ENCODE measurements around the gene APEH.

Gene APEH

DNA sequence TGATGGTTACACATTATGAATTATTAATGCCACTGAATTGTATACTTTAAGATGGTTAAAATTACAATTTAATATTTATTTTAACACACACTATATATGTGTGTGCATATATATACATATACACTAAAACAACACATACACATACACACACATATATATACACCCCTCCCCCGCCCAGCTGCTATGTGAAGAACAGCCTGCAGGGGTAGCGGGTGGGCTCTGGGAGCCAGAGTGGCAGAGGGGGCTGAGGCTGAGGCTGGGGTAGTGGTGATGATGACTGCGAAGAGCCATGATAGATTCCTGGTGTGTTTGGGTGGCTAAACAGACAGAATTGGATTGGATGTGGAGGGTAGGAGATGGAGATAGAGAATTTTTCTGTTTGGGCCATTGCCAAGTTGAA, 39.4 kb upstream of the APEH start:
- TF ChIP-seq EZH2 (IDR thresholded peaks at IDR 0.05): no peak
- no peak for TF ChIP-seq FOXP2 (optimal IDR thresholded peaks at IDR 0.05; ENCODE audit: control extremely low read depth, extremely low read length, insufficient read depth)
- TF ChIP-seq POLR2AphosphoS5 (IDR thresholded peaks at IDR 0.05; ENCODE audit: borderline replicate concordance, low read depth, low read length): no peak
- no peaks in the 10 kb centered on the region for H3K9me3 ChIP-seq (ENCODE audit: low read depth, low read length)
- no peak for DNase-seq (ENCODE audit: low read depth, low spot score)
- no peak overlapping the region for H3K4me3 ChIP-seq
- no peaks in the 10 kb centered on the region for H3K36me3 ChIP-seq (ENCODE audit: insufficient read depth, low read length)
- H3K27ac ChIP-seq: no peak overlapping the region
- no peak overlapping the region for H3K9ac ChIP-seq (ENCODE audit: insufficient read length)

DNA sequence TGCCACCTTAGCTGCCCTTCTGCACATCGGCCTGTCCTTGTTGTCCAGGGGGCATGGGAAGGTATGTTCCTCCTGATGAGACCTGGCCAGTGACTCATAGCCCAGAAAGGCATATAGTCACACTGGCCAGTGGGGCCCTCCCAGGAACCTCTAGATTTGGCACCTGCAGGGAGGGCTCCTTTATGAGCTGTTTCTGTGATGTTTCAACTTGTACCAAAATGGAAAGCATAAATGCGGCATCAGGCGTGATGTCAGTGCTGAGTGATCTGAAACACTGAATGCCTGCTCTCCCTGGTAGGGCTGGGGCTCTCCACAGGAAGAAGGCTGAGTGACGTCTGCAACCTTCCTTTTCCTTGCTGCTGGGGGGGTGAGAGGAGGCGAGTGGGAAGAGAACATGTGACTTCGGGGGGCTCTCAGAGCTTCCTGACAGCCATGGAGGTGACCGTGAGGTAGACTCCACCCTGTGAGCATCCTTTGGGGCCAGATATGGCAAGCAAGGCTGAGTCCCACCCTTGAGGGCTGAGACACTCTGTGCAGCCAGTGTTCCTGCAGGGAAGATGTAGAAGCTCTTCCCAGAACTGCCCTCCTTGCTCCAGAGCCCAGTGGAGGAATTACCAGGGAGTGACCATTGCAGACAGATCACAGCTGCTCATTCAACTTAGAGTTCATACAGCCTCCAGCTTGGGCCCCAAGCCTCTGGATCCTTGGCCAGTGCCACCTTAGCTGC, 37.1 kb upstream of the APEH start:
- no peaks in the 10 kb centered on the region for H3K36me3 ChIP-seq (ENCODE audit: insufficient read depth, low read length)
- H3K27ac ChIP-seq: no peak overlapping the region
- no peaks in the 10 kb centered on the region for H3K9me3 ChIP-seq (ENCODE audit: low read depth, low read length)
- H3K9ac ChIP-seq (ENCODE audit: insufficient read length): no peak overlapping the region
- no peak overlapping the region for H3K4me3 ChIP-seq
- TF ChIP-seq FOXP2 (optimal IDR thresholded peaks at IDR 0.05; ENCODE audit: control extremely low read depth, extremely low read length, insufficient read depth): no peak
- TF ChIP-seq POLR2AphosphoS5 (IDR thresholded peaks at IDR 0.05; ENCODE audit: borderline replicate concordance, low read depth, low read length): no peak
- TF ChIP-seq EZH2 (IDR thresholded peaks at IDR 0.05): no peak
- DNase-seq (ENCODE audit: low read depth, low spot score): no peak

DNA sequence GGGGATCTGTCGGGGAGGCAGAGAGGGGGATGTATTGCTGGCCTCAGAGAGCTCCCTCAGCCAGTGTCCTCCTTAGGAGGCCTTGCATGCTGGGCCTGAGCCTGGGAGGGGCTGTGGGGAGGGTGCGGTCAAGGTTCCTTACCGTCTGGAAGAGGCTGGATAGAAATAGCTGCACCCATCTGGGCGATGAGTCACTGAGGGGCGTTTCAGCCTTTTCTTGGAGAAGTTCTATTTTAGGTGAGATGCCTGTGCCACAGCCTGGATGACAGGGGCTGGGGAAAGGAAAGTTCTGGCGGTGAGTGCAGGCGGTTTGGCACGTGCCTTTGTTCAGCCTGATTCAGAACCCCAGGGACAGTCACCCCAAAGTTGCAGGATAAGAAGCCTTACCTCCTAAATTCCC, 35.7 kb upstream of the APEH start:
- H3K36me3 ChIP-seq (ENCODE audit: insufficient read depth, low read length): no peaks in the 10 kb centered on the region
- H3K4me3 ChIP-seq: no peak overlapping the region
- TF ChIP-seq POLR2AphosphoS5 (IDR thresholded peaks at IDR 0.05; ENCODE audit: borderline replicate concordance, low read depth, low read length) (no peak), EZH2 (IDR thresholded peaks at IDR 0.05) (no peak), FOXP2 (optimal IDR thresholded peaks at IDR 0.05; ENCODE audit: control extremely low read depth, extremely low read length, insufficient read depth) (no peak)
- no peaks in the 10 kb centered on the region for H3K9me3 ChIP-seq (ENCODE audit: low read depth, low read length)
- DNase-seq (ENCODE audit: low read depth, low spot score): no peak
- H3K9ac ChIP-seq (ENCODE audit: insufficient read length): no peak overlapping the region
- no peak overlapping the region for H3K27ac ChIP-seq

DNA sequence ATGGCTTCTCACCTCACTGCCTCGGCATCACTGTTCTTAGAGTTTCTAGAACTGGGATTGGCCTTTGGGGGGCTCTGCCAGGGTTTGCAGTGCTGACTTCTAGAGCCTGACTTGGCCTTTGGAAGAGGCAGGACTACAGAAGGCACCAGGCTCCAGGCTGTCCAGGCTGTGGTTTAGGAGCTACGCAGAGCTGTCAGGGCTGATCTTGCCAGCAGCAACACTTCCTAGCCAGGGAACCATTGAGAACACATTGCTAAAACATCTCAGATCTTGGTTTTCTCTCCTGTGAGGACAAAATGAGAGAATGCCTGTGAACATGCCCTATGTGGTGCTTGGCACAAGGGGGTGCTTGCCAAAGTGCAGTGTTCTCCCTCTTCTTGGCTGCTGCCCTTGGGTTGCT, 34.6 kb upstream of the APEH start:
- DNase-seq (ENCODE audit: low read depth, low spot score): no peak
- Histone ChIP-seq H3K9me3 (ENCODE audit: low read depth, low read length) (no peaks in the 10 kb centered on the region), H3K27ac (no peak overlapping the region), H3K36me3 (ENCODE audit: insufficient read depth, low read length) (no peaks in the 10 kb centered on the region), H3K9ac (ENCODE audit: insufficient read length) (no peak overlapping the region), H3K4me3 (no peak overlapping the region)
- no peak for TF ChIP-seq POLR2AphosphoS5 (IDR thresholded peaks at IDR 0.05; ENCODE audit: borderline replicate concordance, low read depth, low read length)
- no peak for TF ChIP-seq FOXP2 (optimal IDR thresholded peaks at IDR 0.05; ENCODE audit: control extremely low read depth, extremely low read length, insufficient read depth)
- no peak for TF ChIP-seq EZH2 (IDR thresholded peaks at IDR 0.05)

DNA sequence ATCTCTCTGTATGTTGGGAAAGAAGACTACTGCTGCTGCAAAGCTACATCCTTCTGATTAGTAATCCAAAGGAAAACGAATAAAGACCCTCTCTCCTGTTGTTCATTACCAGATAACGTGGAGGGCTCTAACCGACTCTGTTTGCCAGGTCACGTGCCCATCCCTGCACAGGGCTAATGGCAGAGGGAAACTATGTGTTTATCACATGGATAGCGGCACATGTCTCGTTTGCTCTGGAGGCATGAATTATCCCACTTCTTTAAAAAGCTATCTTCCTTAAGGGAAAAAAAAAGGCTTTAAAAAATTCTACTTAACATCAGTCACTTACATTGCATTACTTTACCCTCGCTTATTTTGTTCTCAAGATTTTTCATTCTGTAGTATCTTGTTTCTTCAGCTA, 32.9 kb upstream of the APEH start:
- TF ChIP-seq EZH2 (IDR thresholded peaks at IDR 0.05) (no peak), FOXP2 (optimal IDR thresholded peaks at IDR 0.05; ENCODE audit: control extremely low read depth, extremely low read length, insufficient read depth) (no peak), POLR2AphosphoS5 (IDR thresholded peaks at IDR 0.05; ENCODE audit: borderline replicate concordance, low read depth, low read length) (no peak)
- no peak overlapping the region for H3K4me3 ChIP-seq
- no peaks in the 10 kb centered on the region for H3K36me3 ChIP-seq (ENCODE audit: insufficient read depth, low read length)
- no peak for DNase-seq (ENCODE audit: low read depth, low spot score)
- H3K27ac ChIP-seq: no peak overlapping the region
- H3K9me3 ChIP-seq (ENCODE audit: low read depth, low read length): no peaks in the 10 kb centered on the region
- H3K9ac ChIP-seq (ENCODE audit: insufficient read length): no peak overlapping the region

DNA sequence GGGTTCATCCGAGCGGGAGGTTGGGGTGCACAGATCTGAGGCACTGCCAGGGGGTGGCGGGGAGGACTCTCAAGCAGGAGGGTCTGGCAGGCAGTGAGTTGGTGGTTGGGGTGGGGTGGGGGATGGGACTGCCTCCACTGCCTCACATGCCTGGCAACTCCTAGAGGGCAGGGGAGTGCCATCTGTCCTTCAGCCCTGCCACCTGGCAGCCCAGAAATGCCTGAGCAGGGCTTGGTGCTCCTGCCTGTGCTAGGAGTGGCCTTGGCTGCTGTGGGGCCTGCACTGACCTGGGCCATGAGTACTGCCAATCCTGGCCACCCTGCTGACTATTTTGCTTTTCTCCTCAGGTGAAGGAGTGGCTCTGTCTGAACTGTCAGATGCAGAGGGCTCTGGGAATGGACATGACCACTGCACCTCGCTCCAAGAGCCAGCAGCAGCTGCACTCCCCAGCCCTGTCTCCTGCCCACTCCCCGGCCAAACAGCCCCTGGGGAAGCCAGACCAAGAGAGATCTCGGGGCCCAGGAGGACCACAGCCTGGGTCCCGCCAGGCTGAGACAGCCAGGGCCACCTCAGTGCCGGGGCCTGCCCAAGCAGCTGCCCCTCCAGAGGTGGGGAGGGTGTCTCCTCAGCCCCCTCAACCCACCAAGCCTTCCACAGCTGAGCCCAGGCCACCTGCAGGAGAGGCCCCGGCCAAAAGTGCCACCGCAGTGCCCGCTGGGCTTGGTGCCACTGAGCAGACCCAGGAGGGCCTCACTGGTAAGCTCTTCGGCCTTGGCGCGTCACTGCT, 32.0 kb upstream of the APEH start:
- Histone ChIP-seq H3K36me3 (ENCODE audit: insufficient read depth, low read length) (no peaks in the 10 kb centered on the region), H3K9ac (ENCODE audit: insufficient read length) (no peak overlapping the region), H3K9me3 (ENCODE audit: low read depth, low read length) (no peaks in the 10 kb centered on the region), H3K27ac (no peak overlapping the region), H3K4me3 (no peak overlapping the region)
- no peak for TF ChIP-seq POLR2AphosphoS5 (IDR thresholded peaks at IDR 0.05; ENCODE audit: borderline replicate concordance, low read depth, low read length)
- DNase-seq (ENCODE audit: low read depth, low spot score): no peak

DNA sequence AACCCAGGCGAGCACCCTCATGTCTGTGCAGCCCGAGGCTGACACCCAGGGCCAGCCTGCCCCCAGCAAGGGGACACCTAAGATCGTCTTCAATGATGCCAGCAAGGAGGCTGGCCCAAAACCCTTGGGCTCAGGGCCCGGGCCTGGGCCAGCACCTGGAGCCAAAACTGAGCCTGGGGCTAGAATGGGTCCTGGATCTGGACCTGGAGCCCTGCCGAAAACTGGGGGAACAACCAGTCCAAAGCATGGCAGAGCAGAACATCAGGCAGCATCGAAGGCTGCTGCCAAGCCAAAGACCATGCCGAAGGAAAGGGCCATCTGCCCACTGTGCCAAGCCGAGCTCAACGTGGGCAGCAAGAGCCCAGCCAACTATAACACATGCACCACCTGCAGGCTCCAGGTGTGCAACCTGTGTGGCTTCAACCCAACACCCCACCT, 31.4 kb upstream of the APEH start:
- no peak for DNase-seq (ENCODE audit: low read depth, low spot score)
- Histone ChIP-seq H3K9ac (ENCODE audit: insufficient read length) (no peak overlapping the region), H3K27ac (no peak overlapping the region), H3K36me3 (ENCODE audit: insufficient read depth, low read length) (no peaks in the 10 kb centered on the region), H3K4me3 (no peak overlapping the region), H3K9me3 (ENCODE audit: low read depth, low read length) (no peaks in the 10 kb centered on the region)
- TF ChIP-seq POLR2AphosphoS5 (IDR thresholded peaks at IDR 0.05; ENCODE audit: borderline replicate concordance, low read depth, low read length): no peak
- TF ChIP-seq FOXP2 (optimal IDR thresholded peaks at IDR 0.05; ENCODE audit: control extremely low read depth, extremely low read length, insufficient read depth): no peak
- no peak for TF ChIP-seq EZH2 (IDR thresholded peaks at IDR 0.05)

DNA sequence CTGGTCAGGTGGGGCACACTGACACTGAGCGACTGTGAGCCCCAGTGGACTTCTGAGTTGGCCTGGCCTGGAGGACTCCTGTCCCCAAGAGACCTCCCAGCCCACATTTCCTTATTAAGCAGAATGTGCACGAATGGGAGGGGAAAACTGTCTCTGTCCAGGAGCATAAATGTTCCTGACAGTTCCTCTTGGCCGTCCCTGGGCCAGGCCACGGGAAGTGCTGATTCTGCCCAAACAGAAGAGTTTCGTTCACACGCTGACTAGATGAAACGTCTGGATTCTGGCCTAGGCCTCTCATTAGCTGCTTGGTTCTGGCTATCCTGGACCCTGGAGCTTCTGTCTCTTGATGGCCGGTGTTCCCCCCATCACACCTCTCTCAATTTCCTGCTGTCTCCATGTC, 29.5 kb upstream of the APEH start:
- TF ChIP-seq EZH2 (IDR thresholded peaks at IDR 0.05) (no peak), FOXP2 (optimal IDR thresholded peaks at IDR 0.05; ENCODE audit: control extremely low read depth, extremely low read length, insufficient read depth) (no peak), POLR2AphosphoS5 (IDR thresholded peaks at IDR 0.05; ENCODE audit: borderline replicate concordance, low read depth, low read length) (no peak)
- H3K36me3 ChIP-seq (ENCODE audit: insufficient read depth, low read length): no peaks in the 10 kb centered on the region
- no peak overlapping the region for H3K4me3 ChIP-seq

More for the DNA sequence above, 29.5 kb upstream of the APEH start:
- H3K9me3 ChIP-seq (ENCODE audit: low read depth, low read length): no peaks in the 10 kb centered on the region
- DNase-seq (ENCODE audit: low read depth, low spot score): no peak
- H3K27ac ChIP-seq: no peak overlapping the region
- H3K9ac ChIP-seq (ENCODE audit: insufficient read length): no peak overlapping the region

All from SK-N-MC (cell line).